Activated CD8-positive, alpha-beta memory T cell treated with anti-CD3 and anti-CD28 coated beads for 4 hours (primary cell): ENCODE measurements around the gene RBFOX2.

Source experiments
- DNase-seq, 2 donors: peaks; one replicate each; pipeline ENCODE4 v3.0.0-alpha.2; 2020; ENCODE audit warnings: low read depth in 2 of 2

Gene RBFOX2

DNA sequence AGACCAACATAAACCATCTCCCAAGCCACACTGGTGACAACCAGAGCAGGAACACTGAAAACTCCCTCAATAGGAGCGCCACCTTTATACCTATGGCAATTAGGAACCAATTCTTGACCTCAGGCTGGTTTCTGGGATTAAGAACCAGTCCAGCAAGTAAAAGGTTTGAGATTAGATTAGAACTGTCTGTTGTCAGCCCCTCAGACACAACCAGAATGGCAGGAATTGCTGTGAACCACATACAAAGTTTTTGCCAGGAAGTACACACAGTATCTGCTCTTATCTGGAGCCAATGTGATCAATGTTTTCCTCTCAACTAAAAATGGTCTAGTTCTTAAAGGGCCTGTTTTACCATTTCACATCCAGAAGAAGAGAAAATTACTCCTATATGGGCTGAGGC, 55.2 kb downstream of the RBFOX2 start:
- DNase-seq: no peak

DNA sequence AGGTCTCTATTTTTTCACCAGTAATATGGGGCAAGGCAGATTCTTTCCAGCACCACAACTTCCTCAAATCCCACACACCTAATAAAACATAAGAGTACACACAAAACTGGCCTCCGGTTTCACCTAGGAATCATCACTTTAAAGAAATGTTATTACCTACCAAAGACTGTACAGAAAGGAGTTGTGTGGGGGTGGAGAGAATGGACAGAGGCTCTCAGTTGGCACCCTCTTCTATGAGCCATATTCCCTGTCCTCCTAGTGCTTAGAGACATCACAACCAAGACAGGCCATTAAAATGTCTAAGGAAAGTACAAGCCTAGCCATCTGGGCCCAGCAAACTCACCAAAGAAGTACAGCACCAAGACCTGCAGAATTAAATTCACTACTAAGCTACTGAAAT, 56.1 kb downstream of the RBFOX2 start:
- no peak for DNase-seq

GRCh38 chr22:35971456-35972119, 57.0 kb downstream of the RBFOX2 start:
- no peak for DNase-seq

DNA sequence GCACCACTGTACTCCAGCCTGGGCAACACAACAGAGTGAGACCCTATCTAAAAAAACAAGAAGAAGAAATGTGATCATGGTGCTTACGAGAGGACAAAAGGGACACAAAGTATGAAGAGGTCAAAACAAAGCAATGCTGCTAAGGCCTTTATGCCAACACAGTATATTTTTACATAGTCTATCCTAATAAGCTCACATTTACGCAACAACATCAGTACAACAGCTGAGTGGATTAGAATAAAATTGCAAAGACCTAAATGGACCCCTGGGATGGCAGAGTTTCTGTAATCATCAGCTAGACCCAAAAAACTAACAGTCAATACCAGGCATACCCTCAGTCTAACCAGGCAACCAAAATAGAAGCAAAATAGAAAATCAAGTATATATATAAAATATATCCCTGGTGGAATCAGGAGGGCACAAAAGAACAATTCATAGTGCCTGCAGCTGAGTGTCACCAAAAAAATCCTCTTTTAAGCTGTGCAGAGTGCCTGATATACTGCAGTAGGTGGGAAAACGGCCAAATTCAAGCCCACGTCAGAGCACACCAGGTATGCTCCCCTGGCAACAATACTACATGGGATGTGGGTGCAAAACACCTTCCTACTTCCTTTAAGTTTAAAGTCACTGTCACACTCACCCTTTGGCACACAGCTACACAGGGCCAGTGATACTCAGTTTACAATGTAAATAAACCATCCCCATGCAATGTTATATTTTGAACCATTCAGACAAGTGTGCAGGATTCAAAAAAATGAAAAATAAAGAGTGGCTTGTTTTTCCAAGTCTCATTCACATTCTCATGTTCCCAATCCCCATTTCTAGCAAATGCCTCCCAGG, 57.8 kb downstream of the RBFOX2 start:
- no peak for DNase-seq

DNA sequence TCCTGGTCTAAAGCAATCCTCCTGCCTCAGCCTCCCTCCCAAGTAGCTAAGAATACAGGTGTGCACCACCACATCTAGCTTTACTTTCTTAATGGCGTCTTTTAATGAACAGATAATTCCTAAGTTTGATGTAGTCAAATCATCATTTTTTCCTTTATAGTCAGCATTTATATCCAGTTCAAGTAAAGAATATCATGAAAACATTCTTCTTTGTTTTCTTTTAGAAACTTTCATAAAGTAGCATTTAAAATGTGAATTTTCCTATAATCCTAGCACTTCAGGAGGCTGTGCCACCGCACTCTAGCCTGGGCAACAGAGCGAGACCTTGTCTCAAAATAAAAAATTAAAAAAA, 61.6 kb downstream of the RBFOX2 start:
- no peak for DNase-seq

- DNase-seq: no peak
Observed at GRCh38 chr22:35966314-35967045, 62.1 kb downstream of the RBFOX2 start.

DNA sequence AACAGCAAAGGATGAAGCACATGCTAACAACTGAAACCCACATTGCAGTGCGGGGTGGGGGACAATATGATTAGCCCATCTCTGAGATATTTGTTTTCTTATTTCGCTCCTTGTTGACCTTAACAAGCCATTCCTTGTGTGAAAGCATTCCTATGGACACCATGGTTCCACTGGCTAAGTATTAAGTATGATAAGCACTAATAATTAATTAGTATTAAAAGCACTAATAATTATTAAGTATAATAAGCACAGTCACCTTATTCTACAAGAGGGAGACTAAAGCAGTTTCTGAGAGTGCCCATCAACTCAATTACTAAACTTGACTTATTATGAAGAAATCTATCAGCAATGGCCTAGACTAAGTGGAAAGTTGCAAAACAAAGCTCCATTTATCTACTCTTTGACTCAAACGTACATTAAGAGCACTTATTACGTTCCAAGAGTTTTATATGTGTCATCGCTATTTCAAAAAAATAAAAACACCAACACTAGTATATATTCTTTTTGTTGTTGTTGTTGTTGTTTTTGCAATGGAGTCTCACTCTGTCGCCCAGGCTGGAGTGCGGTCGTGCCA, 65.3 kb downstream of the RBFOX2 start:
- no peak for DNase-seq

DNA sequence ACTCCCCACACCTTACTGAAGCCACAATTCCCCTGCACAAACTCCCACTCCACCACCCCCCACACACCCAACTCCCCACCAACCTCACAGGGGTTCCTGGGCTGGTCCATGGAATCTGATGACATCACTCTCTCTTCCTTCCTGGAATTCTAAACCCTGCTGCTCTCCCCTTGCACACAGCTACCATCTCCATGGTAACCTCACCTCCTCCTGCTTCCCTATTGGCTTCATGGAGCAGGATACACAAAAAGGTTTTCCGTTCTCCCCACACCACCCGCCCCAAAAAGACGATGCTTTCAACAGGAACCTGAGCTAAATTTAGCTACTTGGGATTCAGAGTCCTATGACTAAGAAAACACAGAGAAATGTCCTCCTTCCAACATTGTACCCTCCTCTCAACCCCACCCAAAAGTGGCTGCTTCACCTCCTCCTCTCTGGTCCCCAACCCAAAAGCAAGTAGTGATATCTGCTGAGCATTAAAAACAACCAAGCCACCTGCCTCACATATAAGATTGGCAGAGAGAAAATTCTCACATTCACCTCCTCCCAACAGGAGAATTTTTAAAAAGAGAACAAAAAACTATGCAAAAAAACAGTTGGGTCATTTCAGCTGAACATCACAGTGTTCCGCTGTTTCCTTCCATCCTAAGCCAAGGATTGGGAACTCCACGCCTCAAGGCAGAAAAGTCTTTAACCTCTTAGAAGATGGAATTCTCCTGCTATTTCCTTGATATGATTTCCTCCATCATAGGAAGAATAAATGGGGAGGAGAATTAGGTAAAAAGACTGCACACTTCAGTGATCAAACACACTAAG, 66.9 kb downstream of the RBFOX2 start:
- no peak for DNase-seq

DNA sequence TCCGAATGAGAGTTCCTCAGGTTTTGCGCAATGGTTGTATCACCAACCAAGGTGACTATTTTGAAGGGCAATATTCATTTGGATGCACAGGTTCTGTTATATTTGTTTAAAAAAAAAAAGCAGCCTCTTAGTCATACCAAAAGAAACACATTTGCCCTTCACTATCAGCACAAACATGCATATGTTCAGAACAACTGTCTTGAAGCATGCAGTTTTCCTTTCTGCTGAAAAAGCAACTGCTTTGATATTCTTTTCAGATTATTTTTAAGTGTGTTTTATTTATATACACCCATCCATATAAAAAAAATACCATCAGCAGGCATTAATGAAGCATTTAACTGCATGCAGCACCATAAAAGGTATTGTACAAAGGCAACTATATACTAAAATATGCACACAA, 67.8 kb downstream of the RBFOX2 start:
- DNase-seq: no peak

- DNase-seq: no peak
Observed at GRCh38 chr22:35959121-35959800, 69.4 kb downstream of the RBFOX2 start.

DNA sequence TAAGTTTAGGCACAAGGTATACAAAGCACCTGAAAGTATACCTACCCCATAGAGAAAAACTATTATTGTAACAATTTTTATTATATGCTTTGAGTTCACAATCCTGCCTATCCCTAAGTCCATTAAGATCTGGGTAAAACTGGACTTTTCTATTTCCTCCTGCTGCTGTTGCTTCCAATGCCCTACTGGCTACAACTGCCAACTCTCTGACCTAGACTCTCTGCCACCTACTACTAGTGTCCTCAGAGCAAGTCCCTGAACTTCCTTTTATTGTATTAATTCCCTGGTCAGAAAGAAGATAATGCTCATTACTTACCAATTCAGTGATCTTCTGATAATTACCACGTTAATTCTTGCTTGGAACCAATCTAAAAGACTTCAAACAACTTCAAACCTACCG, 70.3 kb downstream of the RBFOX2 start:
- no peak for DNase-seq

GRCh38 chr22:35957589-35957988, 71.0 kb downstream of the RBFOX2 start:
- no peak for DNase-seq

GRCh38 chr22:35956850-35957249, 71.8 kb downstream of the RBFOX2 start:
- DNase-seq: no peak

GRCh38 chr22:35955546-35955945, 73.1 kb downstream of the RBFOX2 start:
- DNase-seq: no peak

DNA sequence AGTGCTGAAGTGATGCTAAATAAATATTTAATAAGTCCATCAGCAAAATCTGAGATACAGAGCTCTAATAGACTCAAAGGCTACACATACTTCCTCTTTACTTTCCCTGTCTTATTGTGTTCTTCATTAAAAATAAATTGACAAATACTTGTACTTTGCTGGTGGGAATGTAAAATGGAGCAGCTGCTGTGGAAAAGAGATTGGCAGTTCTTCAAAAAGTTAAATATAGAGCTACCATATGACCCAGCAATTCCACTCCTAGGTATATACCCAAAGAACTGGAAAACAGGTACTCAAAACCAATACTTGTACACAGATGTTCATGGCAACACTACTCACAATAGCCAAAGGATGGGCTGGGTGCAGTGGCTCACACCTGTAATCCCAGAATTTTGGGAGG, 76.0 kb downstream of the RBFOX2 start:
- DNase-seq: no peak

DNA sequence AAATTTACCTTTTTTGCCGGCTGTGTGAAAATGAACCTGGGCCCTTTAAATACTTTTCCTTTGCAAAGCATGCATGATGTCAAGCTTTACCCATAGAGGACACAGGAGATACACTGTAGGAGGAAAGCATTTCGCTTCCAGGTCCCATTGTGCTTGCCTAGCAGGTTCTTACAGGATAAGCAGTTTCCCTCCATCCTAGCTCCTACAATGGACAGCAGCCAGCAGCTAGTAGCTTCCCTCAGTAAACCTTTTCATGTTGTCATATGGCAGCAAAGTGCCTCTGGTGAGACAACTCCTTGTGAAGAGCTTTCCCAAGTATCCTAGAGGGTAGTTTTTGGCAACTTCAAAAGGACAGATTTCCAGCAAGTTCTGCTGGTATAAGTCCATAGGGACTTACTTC, 78.4 kb downstream of the RBFOX2 start:
- no peak for DNase-seq

- DNase-seq: no peak
Observed at GRCh38 chr22:35949243-35949642, 79.4 kb downstream of the RBFOX2 start.

GRCh38 chr22:35947794-35948425, 80.7 kb downstream of the RBFOX2 start:
- no peak for DNase-seq

DNA sequence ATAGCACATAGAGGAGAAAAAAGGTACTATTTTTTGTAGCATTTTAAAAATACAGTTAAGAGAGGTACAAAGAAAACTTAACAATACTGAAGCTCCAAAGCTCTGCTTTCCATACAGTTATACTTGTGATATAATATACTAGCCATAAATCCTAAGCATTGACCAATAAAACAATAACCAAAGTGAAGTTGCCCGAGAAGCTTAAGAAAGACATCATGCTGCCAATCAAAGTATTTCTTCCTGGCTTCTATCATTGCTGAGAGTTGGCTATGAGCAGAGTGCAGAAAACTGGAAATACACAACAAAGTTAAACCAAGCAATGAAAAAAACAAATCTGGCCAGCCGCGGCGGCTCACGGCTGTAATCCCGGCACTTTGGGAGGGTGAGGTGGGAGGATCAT, 84.2 kb downstream of the RBFOX2 start:
- DNase-seq: no peak

DNA sequence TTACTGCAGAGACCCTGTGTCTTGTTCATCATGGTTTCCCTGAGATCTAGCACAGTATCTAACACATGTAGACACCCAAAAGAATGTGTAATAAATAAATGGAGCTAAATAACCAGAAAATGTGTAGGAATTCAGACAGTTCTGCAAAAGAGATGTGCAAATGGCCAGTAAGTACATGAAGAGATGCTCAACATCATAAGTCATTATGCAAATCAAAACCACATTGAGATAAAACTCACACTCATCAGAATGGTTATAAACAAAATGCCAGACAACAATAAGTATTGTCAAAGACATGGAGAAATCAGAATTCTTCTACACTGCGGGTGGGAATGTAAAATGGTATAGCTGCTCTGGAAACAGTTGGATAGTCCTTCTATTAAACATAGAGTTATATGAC, 88.5 kb downstream of the RBFOX2 start:
- DNase-seq: no peak

DNA sequence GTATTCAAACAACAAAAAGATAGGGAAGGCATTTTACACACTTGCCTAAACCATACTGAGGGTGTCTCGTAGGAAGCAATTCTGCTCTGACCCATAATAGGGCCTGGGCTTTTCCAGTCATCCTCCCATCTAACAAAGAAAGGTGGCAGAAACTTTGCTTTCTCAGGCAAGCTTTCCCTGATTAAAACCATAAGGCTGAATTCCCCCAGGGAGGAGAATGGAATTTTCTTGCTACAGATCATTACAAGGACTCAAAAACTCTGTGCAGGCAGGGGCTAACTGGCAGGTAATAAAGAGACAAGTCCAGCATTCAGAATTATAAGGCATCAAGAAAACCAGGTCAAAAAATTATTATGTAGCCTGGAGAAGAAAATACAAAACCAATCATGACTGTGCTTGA, 90.4 kb downstream of the RBFOX2 start:
- DNase-seq: no peak
